Central memory CD4-positive, alpha-beta T cell (primary cell): ENCODE results near the gene FUNDC1.
"Not testable (repeated sequence)": the region's sequence is repeated elsewhere in the genome, so short reads cannot be mapped to it uniquely, and the experiment has no call there.

ENCODE experiments used
- DNase-seq: peaks from one replicate; pipeline ENCODE4 v3.0.0; 2022
- total RNA-seq, 3 experiments: gene quantifications; one replicate each; lab custom pipeline; 2026; lab: John Stamatoyannopoulos, UW

Gene FUNDC1
- 4.4 to 8.5 (median 7.9) reads per million in 3 experiments for total RNA-seq

GRCh38 chrX:44542567-44543325, at the start of gene FUNDC1:
Gene FUNDC1, minus strand, starts transcription at chrX:44542859. Its CDS starts 27 bp downstream, at chrX:44542832.
- DNase-seq: peak; percentile 90

GRCh38 chrX:44585866-44586265, 43.2 kb upstream of the FUNDC1 start:
- no peak for DNase-seq

- DNase-seq: no peak
Observed at GRCh38 chrX:44580466-44580865, 37.8 kb upstream of the FUNDC1 start.

- no peak for DNase-seq
Observed at GRCh38 chrX:44572340-44572938, 29.8 kb upstream of the FUNDC1 start.

GRCh38 chrX:44570522-44570921, 27.9 kb upstream of the FUNDC1 start:
- no peak for DNase-seq

GRCh38 chrX:44569122-44569521, 26.5 kb upstream of the FUNDC1 start:
- no peak for DNase-seq

GRCh38 chrX:44568196-44568595, 25.5 kb upstream of the FUNDC1 start:
- DNase-seq: no peak

- not testable (repeated sequence) for DNase-seq
Observed at GRCh38 chrX:44561896-44562295, 19.2 kb upstream of the FUNDC1 start.

GRCh38 chrX:44550563-44550962, 7.9 kb upstream of the FUNDC1 start:
- no peak for DNase-seq

GRCh38 chrX:44545454-44545853, 2.8 kb upstream of the FUNDC1 start:
- not testable (repeated sequence) for DNase-seq

GRCh38 chrX:44544036-44544435, 1.4 kb upstream of the FUNDC1 start:
- DNase-seq: no peak

- no peak for DNase-seq
Observed at GRCh38 chrX:44536198-44536597, 6.5 kb downstream of the FUNDC1 start.

GRCh38 chrX:44529310-44529709, 13.3 kb downstream of the FUNDC1 start:
- no peak for DNase-seq

GRCh38 chrX:44514272-44514671, 28.4 kb downstream of the FUNDC1 start:
- DNase-seq: no peak

GRCh38 chrX:44507292-44507691, 35.4 kb downstream of the FUNDC1 start:
- DNase-seq: no peak

- no peak for DNase-seq
Observed at GRCh38 chrX:44506678-44507077, 36.0 kb downstream of the FUNDC1 start.

- no peak for DNase-seq
Observed at GRCh38 chrX:44503560-44503959, 39.1 kb downstream of the FUNDC1 start.

- no peak for DNase-seq
Observed at GRCh38 chrX:44495091-44495490, 47.6 kb downstream of the FUNDC1 start.

- DNase-seq: no peak
Observed at GRCh38 chrX:44494357-44494756, 48.3 kb downstream of the FUNDC1 start.

- no peak for DNase-seq
Observed at GRCh38 chrX:44489515-44489914, 53.1 kb downstream of the FUNDC1 start.

GRCh38 chrX:44484607-44485146, 58.0 kb downstream of the FUNDC1 start:
- no peak for DNase-seq

GRCh38 chrX:44483965-44484606, 58.6 kb downstream of the FUNDC1 start:
- DNase-seq: no peak

GRCh38 chrX:44482575-44482974, 60.1 kb downstream of the FUNDC1 start:
- DNase-seq: no peak

- no peak for DNase-seq
Observed at GRCh38 chrX:44480591-44480990, 62.1 kb downstream of the FUNDC1 start.
